ENCODE measurements around the gene PALD1. TPM values are rescaled to one million over a fixed set of nuclear protein-coding genes. Genes with fewer than 3 reads are reported as not detected.
"Not testable (repeated sequence)": the region's sequence is repeated elsewhere in the genome, so short reads cannot be mapped to it uniquely, and the experiment has no call there.

The PALD1 gene
- total and polyA plus RNA-seq, 2 of the 4 experiments (the other 2 are of a cell fraction), result 0.12 to 0.18 TPM

GRCh38 chr10:70579234-70580002 lies 100.9 kb downstream of the PALD1 start:
- no peak overlapping the region for H4K5ac ChIP-seq (ENCODE audit: low read depth, low read length)
- H2AK9ac ChIP-seq (replicated peaks; ENCODE audit: low read depth, low read length, poor library complexity), result no peak overlapping the region
- H4K20me1 ChIP-seq (ENCODE audit: insufficient read depth, low read length), result no peaks in the 10 kb centered on the region
- intact Hi-C loops (cut with micrococcal nuclease), result no loop called here
- H3K79me1 ChIP-seq (ENCODE audit: low read depth in 1 of 2, low read length in 2 of 2), result no peaks in the 10 kb centered on the region
- DNase-seq (no peak), ATAC-seq (ENCODE audit: low read depth) (no peak)
- H3K4me3 ChIP-seq (ENCODE audit: insufficient read depth, low read depth, low read length), result no peak overlapping the region
- H3K9me1 ChIP-seq (ENCODE audit: insufficient read depth, low read length), result 0 out of 2 replicates have a peak, but pooled peaks cover 3% of the 10 kb centered on the region
- BruUV-seq (replicated peaks), result no TSS peak
- 60% methylated on average over 1 of the region's 3 CpGs; no CpG with 5 or more reads in 1 of the 2 experiments for WGBS, 2 experiments (ENCODE audit: extremely low coverage in 2 of 2, insufficient read length in 1 of 2)
- POLR2A ChIA-PET (ENCODE audit: unreplicated experiment), result interaction anchor here (0.5 kb wide), 1 partner anchor 19 kb away, joined by 5 read pairs; no protein-coding TSS in a partner anchor
- 0 out of 2 replicates have a peak, but pooled peaks cover 2% of the 10 kb centered on the region for H3K4me1 ChIP-seq (ENCODE audit: control insufficient read depth, insufficient read depth, low read length)
- H2BK20ac ChIP-seq (ENCODE audit: low read depth, low read length), result no peak overlapping the region
- no peak overlapping the region for H4K91ac ChIP-seq (ENCODE audit: insufficient read depth, low read depth, low read length)
- in situ Hi-C loops (cut with MboI; ENCODE audit: low sequenced_read_pairs), result no loop called here
- CTCF ChIA-PET, result no interaction called here
- no peak overlapping the region for H4K8ac ChIP-seq (ENCODE audit: low read depth in 2 of 2, low read length in 2 of 2)
- H3K27ac ChIP-seq (ENCODE audit: insufficient read depth, low read length), result no peak overlapping the region
- H2BK5ac ChIP-seq (ENCODE audit: low read depth, low read length, poor library complexity, severe bottlenecking), result no peak overlapping the region
- no peak overlapping the region for H2BK120ac ChIP-seq (ENCODE audit: low read depth, low read length)
- no peak overlapping the region for H2AK5ac ChIP-seq (ENCODE audit: low read depth, low read length)
- H3K36me3 ChIP-seq (ENCODE audit: control insufficient read depth, insufficient read depth, low read length), result no peaks in the 10 kb centered on the region
- no peak overlapping the region for H3K18ac ChIP-seq (ENCODE audit: low read depth, low read length)
- no peak overlapping the region for H3K4ac ChIP-seq (ENCODE audit: low read depth, low read length)
- no peak overlapping the region for H3K9ac ChIP-seq (ENCODE audit: low read depth, low read length)
- H2AFZ ChIP-seq (replicated peaks; ENCODE audit: low read length, poor library complexity), result peak overlapping the region; percentile 27
- H2BK15ac ChIP-seq (ENCODE audit: low read depth, low read length), result no peak overlapping the region
- no peak overlapping the region for H3K23ac ChIP-seq (ENCODE audit: low read depth, low read length)
- no peaks in the 10 kb centered on the region for H3K9me3 ChIP-seq (ENCODE audit: control insufficient read depth, insufficient read depth, low read length)
- no peak overlapping the region for H3K14ac ChIP-seq (replicated peaks; ENCODE audit: low read depth, low read length)
- no peak overlapping the region for H3K4me2 ChIP-seq (ENCODE audit: low read depth, low read length)
- H3K27me3 ChIP-seq (ENCODE audit: control insufficient read depth, insufficient read depth, low read length), result peaks cover 7% of the 10 kb centered on the region
- dilution Hi-C loops (cut with HindIII; ENCODE audit: low sequenced_read_pairs, unreplicated experiment), result no loop called here
- no peak overlapping the region for H3K56ac ChIP-seq (ENCODE audit: extremely low read depth, insufficient read depth, low read length)
- no peak for TF ChIP-seq MAFK (IDR thresholded peaks at IDR 0.05; ENCODE audit: low read depth, low read length)
- TF ChIP-seq USF2 (IDR thresholded peaks at IDR 0.05; ENCODE audit: low read depth, low read length), result peak; percentile 67
- TF ChIP-seq POLR2A (IDR thresholded peaks at IDR 0.05; ENCODE audit: low read depth, low read length), result no peak
- TF ChIP-seq RFX5 (IDR thresholded peaks at IDR 0.05; ENCODE audit: low read depth, low read length), result no peak

- H3K18ac ChIP-seq (ENCODE audit: low read depth, low read length); H4K91ac ChIP-seq (ENCODE audit: insufficient read depth, low read depth, low read length); H2AK5ac ChIP-seq (ENCODE audit: low read depth, low read length); H3K4me3 ChIP-seq (ENCODE audit: insufficient read depth, low read depth, low read length); H2AFZ ChIP-seq (replicated peaks; ENCODE audit: low read length, poor library complexity); BruUV-seq (replicated peaks); ATAC-seq (ENCODE audit: low read depth); H3K4me1 ChIP-seq (ENCODE audit: control insufficient read depth, insufficient read depth, low read length); H2BK15ac ChIP-seq (ENCODE audit: low read depth, low read length); H3K9ac ChIP-seq (ENCODE audit: low read depth, low read length); H2BK20ac ChIP-seq (ENCODE audit: low read depth, low read length); CTCF ChIA-PET; H3K4me2 ChIP-seq (ENCODE audit: low read depth, low read length); H4K5ac ChIP-seq (ENCODE audit: low read depth, low read length); H3K14ac ChIP-seq (replicated peaks; ENCODE audit: low read depth, low read length); H3K4ac ChIP-seq (ENCODE audit: low read depth, low read length); H3K27ac ChIP-seq (ENCODE audit: insufficient read depth, low read length); H3K9me1 ChIP-seq (ENCODE audit: insufficient read depth, low read length); H3K56ac ChIP-seq (ENCODE audit: extremely low read depth, insufficient read depth, low read length); H4K20me1 ChIP-seq (ENCODE audit: insufficient read depth, low read length); POLR2A ChIA-PET (ENCODE audit: unreplicated experiment); H3K9me3 ChIP-seq (ENCODE audit: control insufficient read depth, insufficient read depth, low read length); DNase-seq; H3K79me1 ChIP-seq (ENCODE audit: low read depth in 1 of 2, low read length in 2 of 2); H3K23ac ChIP-seq (ENCODE audit: low read depth, low read length); intact Hi-C loops (cut with micrococcal nuclease); in situ Hi-C loops (cut with MboI; ENCODE audit: low sequenced_read_pairs); dilution Hi-C loops (cut with HindIII; ENCODE audit: low sequenced_read_pairs, unreplicated experiment); H2BK5ac ChIP-seq (ENCODE audit: low read depth, low read length, poor library complexity, severe bottlenecking); H2BK120ac ChIP-seq (ENCODE audit: low read depth, low read length); H3K36me3 ChIP-seq (ENCODE audit: control insufficient read depth, insufficient read depth, low read length); H2AK9ac ChIP-seq (replicated peaks; ENCODE audit: low read depth, low read length, poor library complexity); H4K8ac ChIP-seq (ENCODE audit: low read depth in 2 of 2, low read length in 2 of 2): not testable (repeated sequence)
- WGBS, 2 experiments (ENCODE audit: extremely low coverage in 2 of 2, insufficient read length in 1 of 2), result no CpG with 5 or more reads among the region's 5 CpGs
- peaks cover 18% of the 10 kb centered on the region for H3K27me3 ChIP-seq (ENCODE audit: control insufficient read depth, insufficient read depth, low read length)
Observed at GRCh38 chr10:70581176-70581575, 102.6 kb downstream of the PALD1 start.

Data from IMR-90 (cell line).